RWPE2 (cell line): ENCODE results near the gene FLCN.

Experiments used
- ATAC-seq: fragments of 200-7000 bp; cut with Tn5 transposase; 3 replicates; pipeline ENCODE4 v1.9.1; 2021; ENCODE audit warnings: low read depth
- DNase-seq: peaks from one replicate; pipeline ENCODE4 v3.0.0-alpha.2; 2020; ENCODE audit warnings: low spot score
- H3K27ac ChIP-seq: fragments of 450-650 bp; 2 replicates; pipeline ENCODE4 v1.5.1; 2017; ENCODE audit warnings: mild to moderate bottlenecking; ENCODE audit not compliant: poor library complexity, severe bottlenecking
- H3K27me3 ChIP-seq: fragments of 250-450 bp; sonication (Bioruptor Pico); 2 replicates; pipeline ENCODE4 v1.5.1; 2021; ENCODE audit warnings: mild to moderate bottlenecking, moderate library complexity; ENCODE audit not compliant: insufficient read depth, poor library complexity, severe bottlenecking
- H3K36me3 ChIP-seq: fragments of 250-450 bp; sonication (Bioruptor Pico); 2 replicates; pipeline ENCODE4 v1.5.1; 2020; ENCODE audit warnings: low read depth, mild to moderate bottlenecking, moderate library complexity
- H3K4me1 ChIP-seq: fragments of 250-450 bp; sonication (Bioruptor Pico); 2 replicates; pipeline ENCODE4 v1.5.1; 2021; ENCODE audit warnings: mild to moderate bottlenecking, moderate library complexity; ENCODE audit not compliant: insufficient read depth, poor library complexity, severe bottlenecking
- H3K4me3 ChIP-seq: fragments of 250-450 bp; sonication (Bioruptor Pico); 2 replicates; pipeline ENCODE4 v1.5.1; 2021; ENCODE audit warnings: mild to moderate bottlenecking, moderate library complexity; ENCODE audit not compliant: severe bottlenecking
- H3K9me3 ChIP-seq: fragments of 250-450 bp; sonication (Bioruptor Pico); 2 replicates; pipeline ENCODE4 v1.5.1; 2021; ENCODE audit warnings: mild to moderate bottlenecking, moderate library complexity; ENCODE audit not compliant: severe bottlenecking
- CTCF ChIP-seq: fragments of 450-650 bp; IDR thresholded peaks from one replicate; pipeline ENCODE4 v1.5.1; 2017; ENCODE audit warnings: mild to moderate bottlenecking, moderate library complexity; ENCODE audit not compliant: poor library complexity, severe bottlenecking

The FLCN gene

DNA sequence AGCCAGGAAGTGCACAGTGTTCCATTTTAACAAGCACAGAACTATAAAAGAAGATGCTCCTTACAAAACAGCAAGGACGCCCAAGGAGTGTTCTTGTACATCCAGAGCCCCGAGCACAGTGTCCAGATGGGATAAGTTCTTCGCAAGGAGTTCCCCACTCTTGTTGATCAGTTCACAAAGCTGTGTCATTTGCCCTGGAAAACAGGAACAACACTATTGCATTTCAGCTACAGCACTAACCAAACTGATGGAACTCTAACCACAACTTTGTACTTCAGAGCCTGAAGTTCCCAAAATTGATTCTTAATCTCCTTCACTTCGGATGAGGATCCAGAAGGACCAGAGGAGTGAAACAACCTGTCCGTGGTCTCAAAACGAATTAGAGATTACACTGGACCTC is 39.0 kb upstream of the FLCN start:
- ATAC-seq (no peak), DNase-seq (no peak)
- no peaks in the 10 kb centered on the region for H3K9me3 ChIP-seq
- peaks cover 56% of the 10 kb centered on the region for H3K36me3 ChIP-seq
- no peak overlapping the region for H3K27ac ChIP-seq
- H3K27me3 ChIP-seq, result no peaks in the 10 kb centered on the region
- H3K4me1 ChIP-seq, result peaks cover 8% of the 10 kb centered on the region
- TF ChIP-seq CTCF, result no peak
- no peak overlapping the region for H3K4me3 ChIP-seq

DNA sequence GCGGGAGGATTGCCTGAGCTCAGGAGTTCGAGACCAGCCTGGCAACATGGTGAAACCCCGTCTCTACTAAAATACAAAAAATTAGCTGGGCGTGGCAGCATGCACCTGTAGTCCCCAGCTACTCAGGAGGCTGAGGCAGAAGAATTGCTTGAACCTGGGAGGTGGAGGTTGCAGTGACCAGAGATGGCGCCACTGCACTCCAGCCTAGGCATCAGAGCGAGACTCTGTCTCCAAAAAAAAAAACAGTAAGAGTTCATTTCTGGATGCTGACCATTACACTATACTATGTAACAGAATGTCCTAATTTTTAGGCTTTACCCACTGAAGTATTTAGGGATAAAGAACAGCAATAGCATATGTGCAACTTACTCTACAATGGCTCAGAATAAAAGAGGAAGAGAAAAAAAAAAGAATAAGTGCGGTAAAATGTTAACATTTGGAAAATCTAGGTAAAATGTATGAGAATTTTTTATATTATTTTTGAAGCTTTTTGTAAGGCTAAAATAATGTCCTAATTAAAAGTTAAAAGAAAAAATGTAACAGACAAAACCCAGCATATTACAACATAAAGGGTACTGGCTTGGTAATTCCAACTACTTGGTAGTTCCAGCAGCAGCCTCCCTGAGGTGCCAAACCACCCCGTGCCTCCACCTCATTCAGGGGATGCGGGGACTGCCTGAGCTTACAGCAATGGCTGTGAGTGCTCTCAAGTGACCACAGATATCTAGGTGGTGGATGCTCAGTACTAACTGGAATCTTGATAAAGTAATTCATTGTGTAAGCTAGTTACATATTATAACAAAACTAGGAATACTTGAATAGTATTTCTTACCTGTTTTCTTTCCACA is 33.2 kb upstream of the FLCN start:
- no peak for ATAC-seq
- TF ChIP-seq CTCF, result peak; percentile 26

GRCh38 chr17:17264430-17264829 is 27.5 kb upstream of the FLCN start:
- TF ChIP-seq CTCF, result no peak
- H3K4me1 ChIP-seq, result no peaks in the 10 kb centered on the region
- ATAC-seq (no peak), DNase-seq (no peak)
- H3K27ac ChIP-seq, result no peak overlapping the region
- no peaks in the 10 kb centered on the region for H3K9me3 ChIP-seq
- H3K4me3 ChIP-seq, result no peak overlapping the region
- H3K36me3 ChIP-seq, result peaks cover 84% of the 10 kb centered on the region
- H3K27me3 ChIP-seq, result no peaks in the 10 kb centered on the region

More for the DNA sequence above, 33.2 kb upstream of the FLCN start:
- no peak overlapping the region for H3K27ac ChIP-seq
- H3K4me1 ChIP-seq, result no peaks in the 10 kb centered on the region
- H3K4me3 ChIP-seq, result no peak overlapping the region
- H3K27me3 ChIP-seq, result no peaks in the 10 kb centered on the region
- H3K36me3 ChIP-seq, result peaks cover 80% of the 10 kb centered on the region
- no peak for DNase-seq
- no peaks in the 10 kb centered on the region for H3K9me3 ChIP-seq

- H3K27me3 ChIP-seq, result no peaks in the 10 kb centered on the region
- TF ChIP-seq CTCF, result no peak
- no peak for DNase-seq
- no peak for ATAC-seq
- H3K27ac ChIP-seq, result no peak overlapping the region
- no peak overlapping the region for H3K4me3 ChIP-seq
- H3K9me3 ChIP-seq, result no peaks in the 10 kb centered on the region
- peaks cover 82% of the 10 kb centered on the region for H3K36me3 ChIP-seq
- no peaks in the 10 kb centered on the region for H3K4me1 ChIP-seq
Observed at GRCh38 chr17:17258998-17259397, 22.0 kb upstream of the FLCN start.

DNA sequence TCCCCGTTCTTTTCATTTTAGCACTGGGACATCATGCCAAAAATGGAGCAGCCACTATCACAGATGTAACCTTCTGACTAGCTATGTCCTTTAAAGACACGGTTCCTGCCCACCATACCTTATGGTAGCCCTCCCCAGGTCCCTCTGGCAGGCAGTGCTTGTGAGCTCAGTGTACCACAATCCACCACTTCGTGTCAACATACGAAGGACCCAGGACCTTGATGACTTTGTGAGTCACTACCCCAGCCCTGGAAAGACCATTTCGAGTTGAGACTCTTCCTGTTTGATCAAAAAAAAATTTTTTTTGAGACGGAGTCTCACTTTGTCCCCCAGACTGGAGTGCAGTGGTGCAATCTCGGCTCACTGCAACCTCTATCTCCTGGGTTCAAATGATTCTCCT is 21.0 kb upstream of the FLCN start:
- H3K4me3 ChIP-seq, result no peak overlapping the region
- H3K4me1 ChIP-seq, result no peaks in the 10 kb centered on the region
- TF ChIP-seq CTCF, result no peak
- no peaks in the 10 kb centered on the region for H3K9me3 ChIP-seq
- ATAC-seq (no peak), DNase-seq (no peak)
- H3K36me3 ChIP-seq, result peaks cover 87% of the 10 kb centered on the region
- H3K27ac ChIP-seq, result no peak overlapping the region
- H3K27me3 ChIP-seq, result no peaks in the 10 kb centered on the region
